ENCODE data around the gene TNS3.

DNA sequence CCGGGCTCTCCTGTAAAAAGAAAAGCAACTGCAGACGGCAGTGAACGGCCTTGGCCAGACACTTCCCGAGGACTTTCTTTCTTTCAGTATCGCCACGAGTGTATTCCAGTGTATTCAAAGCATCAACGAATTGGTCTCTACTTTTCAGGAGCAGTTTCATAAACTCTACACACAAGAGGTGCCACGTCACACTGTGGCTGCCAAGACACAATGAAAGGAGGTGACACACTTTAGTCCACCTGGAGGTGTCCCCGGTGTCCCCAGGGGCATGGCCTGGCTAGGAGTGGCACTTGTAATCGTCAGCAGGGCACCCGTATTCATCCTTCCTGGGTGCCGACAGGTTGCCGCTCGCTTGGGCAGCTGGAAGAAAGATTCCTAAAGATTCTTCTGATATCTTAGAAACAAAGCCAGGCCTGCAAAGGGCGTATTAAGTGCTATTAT is 5.0 kb downstream of the TNS3 start:
- TF ChIP-seq, protein P1, sequence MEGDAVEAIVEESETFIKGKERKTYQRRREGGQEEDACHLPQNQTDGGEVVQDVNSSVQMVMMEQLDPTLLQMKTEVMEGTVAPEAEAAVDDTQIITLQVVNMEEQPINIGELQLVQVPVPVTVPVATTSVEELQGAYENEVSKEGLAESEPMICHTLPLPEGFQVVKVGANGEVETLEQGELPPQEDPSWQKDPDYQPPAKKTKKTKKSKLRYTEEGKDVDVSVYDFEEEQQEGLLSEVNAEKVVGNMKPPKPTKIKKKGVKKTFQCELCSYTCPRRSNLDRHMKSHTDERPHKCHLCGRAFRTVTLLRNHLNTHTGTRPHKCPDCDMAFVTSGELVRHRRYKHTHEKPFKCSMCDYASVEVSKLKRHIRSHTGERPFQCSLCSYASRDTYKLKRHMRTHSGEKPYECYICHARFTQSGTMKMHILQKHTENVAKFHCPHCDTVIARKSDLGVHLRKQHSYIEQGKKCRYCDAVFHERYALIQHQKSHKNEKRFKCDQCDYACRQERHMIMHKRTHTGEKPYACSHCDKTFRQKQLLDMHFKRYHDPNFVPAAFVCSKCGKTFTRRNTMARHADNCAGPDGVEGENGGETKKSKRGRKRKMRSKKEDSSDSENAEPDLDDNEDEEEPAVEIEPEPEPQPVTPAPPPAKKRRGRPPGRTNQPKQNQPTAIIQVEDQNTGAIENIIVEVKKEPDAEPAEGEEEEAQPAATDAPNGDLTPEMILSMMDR (IDR thresholded peaks at IDR 0.05; ENCODE audit: low read depth, low read length), result no peak
- no peak for TF ChIP-seq POLR2A (IDR thresholded peaks at IDR 0.05; ENCODE audit: extremely low read depth, insufficient read length)
- TF ChIP-seq, protein P2, sequence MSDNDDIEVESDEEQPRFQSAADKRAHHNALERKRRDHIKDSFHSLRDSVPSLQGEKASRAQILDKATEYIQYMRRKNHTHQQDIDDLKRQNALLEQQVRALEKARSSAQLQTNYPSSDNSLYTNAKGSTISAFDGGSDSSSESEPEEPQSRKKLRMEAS (IDR thresholded peaks at IDR 0.05; ENCODE audit: low read depth, low read length), result no peak
